BJ (cell line): ENCODE measurements around the gene ZCCHC24. TPM values are rescaled to one million over a fixed set of nuclear protein-coding genes. Genes with fewer than 3 reads are reported as not detected.

Experiments
- CTCF ChIA-PET: fragments of 350-600 bp; formaldehyde crosslinking; extraction: SDS; loops from one replicate; lab custom pipeline; 2021; ENCODE audit warnings: antibody characterized with exemption, inconsistent platforms; lab: Yijun Ruan, JAX
- POLR2A ChIA-PET: fragments of 300-600 bp; sonication (Branson Sonifier 250); formaldehyde crosslinking; extraction: SDS; loops from one replicate; lab custom pipeline; 2021; ENCODE audit warnings: antibody characterized with exemption; lab: Charles Lee
- DNase-seq: peaks from one replicate; pipeline ENCODE4 v3.0.0-alpha.2; 2011; ENCODE audit warnings: low read depth
- H3K27me3 ChIP-seq: 2 replicates; pipeline ENCODE4 v1.6.0; 2011; ENCODE audit warnings: low read length; ENCODE audit not compliant: control insufficient read depth, insufficient read depth
- H3K36me3 ChIP-seq: 2 replicates; pipeline ENCODE4 v1.5.1; 2011; ENCODE audit warnings: low read length; ENCODE audit not compliant: control insufficient read depth, insufficient read depth
- H3K4me3 ChIP-seq: 2 replicates; pipeline ENCODE4 v1.5.1; 2011; ENCODE audit warnings: low read depth, mild to moderate bottlenecking, control low read depth, low read length
- CTCF ChIP-seq: IDR thresholded peaks from 2 replicates; pipeline ENCODE4 v1.5.1; 2011; ENCODE audit warnings: low read depth, mild to moderate bottlenecking, control low read depth, inconsistent platforms, low read length, moderate library complexity; ENCODE audit not compliant: insufficient read depth
- polyA plus RNA-seq: library from polyadenylated mRNA; depleted of rRNA; stranded (reverse); fragments of >200 nt; gene quantifications from 2 replicates; pipeline ENCODE4 v1.2.3, GENCODE V29; 2011

The ZCCHC24 gene
- polyA plus RNA-seq, 1 experiment, result 49.1 TPM

GRCh38 chr10:79407811-79408795 lies 37.3 kb downstream of the ZCCHC24 start:
- POLR2A ChIA-PET, result interaction anchor here (0.6 kb wide), 1 partner anchor 15 kb away, joined by 4 read pairs; no protein-coding TSS in a partner anchor
- CTCF ChIA-PET, result interaction anchor here (1.0 to 1.9 kb wide), 4 partner anchors 14 to 79 kb away, joined by 3 to 4 read pairs (median 4); partner anchors contain the start of gene ZCCHC24
- Histone ChIP-seq H3K27me3 (no peaks in the 10 kb centered on the region), H3K36me3 (peaks cover 15% of the 10 kb centered on the region), H3K4me3 (no peak overlapping the region)
- DNase-seq, result no peak
- no peak for TF ChIP-seq CTCF

GRCh38 chr10:79407423-79407796 lies 38.0 kb downstream of the ZCCHC24 start:
- H3K36me3 ChIP-seq, result peaks cover 15% of the 10 kb centered on the region
- H3K4me3 ChIP-seq, result no peak overlapping the region
- CTCF ChIA-PET, result interaction anchor here (1.5 kb wide), 1 partner anchor 15 kb away, joined by 4 read pairs; no protein-coding TSS in a partner anchor
- POLR2A ChIA-PET, result no interaction called here
- no peak for DNase-seq
- no peak for TF ChIP-seq CTCF
- no peaks in the 10 kb centered on the region for H3K27me3 ChIP-seq

- CTCF ChIA-PET, result no interaction called here
- Histone ChIP-seq H3K36me3 (peaks cover 13% of the 10 kb centered on the region), H3K4me3 (no peak overlapping the region), H3K27me3 (no peaks in the 10 kb centered on the region)
- POLR2A ChIA-PET, result no interaction called here
- no peak for DNase-seq
- no peak for TF ChIP-seq CTCF
Observed at GRCh38 chr10:79406683-79407422, 38.6 kb downstream of the ZCCHC24 start.

GRCh38 chr10:79405995-79406515 lies 39.4 kb downstream of the ZCCHC24 start:
- H3K4me3 ChIP-seq, result no peak overlapping the region
- peaks cover 11% of the 10 kb centered on the region for H3K36me3 ChIP-seq
- TF ChIP-seq CTCF, result no peak
- CTCF ChIA-PET, result interaction anchor here (2.0 kb wide), 1 partner anchor 32 kb away, joined by 5 read pairs; no protein-coding TSS in a partner anchor
- POLR2A ChIA-PET, result interaction anchor here (0.6 kb wide), 1 partner anchor 673 kb away, joined by 3 read pairs; no protein-coding TSS in a partner anchor
- no peaks in the 10 kb centered on the region for H3K27me3 ChIP-seq
- no peak for DNase-seq
